Vagina (tissue), 2 donors: ENCODE measurements around the gene GTF3C2. TPM values are rescaled to one million over a fixed set of nuclear protein-coding genes. Genes with fewer than 3 reads are reported as not detected.

Experiments used
- DNase-seq, 2 donors: peaks; one replicate each; pipeline ENCODE4 v3.0.0-alpha.2; 2017; ENCODE audit errors: extremely low spot score in 2 of 2
- H3K27ac ChIP-seq: fragments of 200-600 bp; sonication (generic); one replicate; pipeline ENCODE4 v1.5.1; 2019
- H3K27me3 ChIP-seq: fragments of 200-600 bp; sonication (generic); one replicate; pipeline ENCODE4 v1.5.1; 2019
- H3K36me3 ChIP-seq, 2 donors: fragments of 200-600 bp; sonication (generic); one replicate each; pipeline ENCODE4 v1.5.1; 2017 to 2019
- H3K4me1 ChIP-seq: fragments of 200-600 bp; sonication (generic); one replicate; pipeline ENCODE4 v1.5.1; 2019
- H3K4me3 ChIP-seq, 2 donors: fragments of 200-600 bp; sonication (generic); 1 replicate in 1 of 2; 2 replicates in 1 of 2; pipeline ENCODE4 v1.5.1; 2016 to 2019
- H3K9me3 ChIP-seq: fragments of 200-600 bp; sonication (generic); one replicate; pipeline ENCODE4 v1.5.1; 2019
- POLR2A ChIP-seq, 2 donors: fragments of 450-650 bp; IDR thresholded peaks; one replicate each; pipeline ENCODE4 v1.6.1; 2017; ENCODE audit warnings: antibody characterized with exemption in 2 of 2, mild to moderate bottlenecking in 2 of 2, moderate library complexity in 2 of 2
- POLR2AphosphoS5 ChIP-seq, 2 donors: sonication (generic); formaldehyde crosslinking; IDR thresholded peaks; one replicate each; pipeline ENCODE4 v1.9.0; 2017; ENCODE audit warnings: antibody characterized with exemption in 2 of 2, mild to moderate bottlenecking in 2 of 2, low read depth in 1 of 2; ENCODE audit not compliant: insufficient read depth in 1 of 2
- intact Hi-C: fragments of 100-400 bp; cut with DNase I; formaldehyde crosslinking; loops from one replicate; pipeline ENCODE4 v1.15.1; 2023
- total RNA-seq: library from RNA; depleted of rRNA; stranded (reverse); fragments of >200 nt; gene quantifications from one replicate; pipeline ENCODE4 v1.2.3, GENCODE V29; 2016
- TF ChIP-seq, protein P1 (sequence below), 3 experiments: fragments of 450-650 bp in 2 of 3; fragments of 200-600 bp in 1 of 3; sonication (generic) in 1 of 3; IDR thresholded peaks; one replicate each; pipeline ENCODE4 v1.5.1; 2017 to 2019; ENCODE audit warnings: antibody characterized with exemption in 3 of 3, mild to moderate bottlenecking in 2 of 3, moderate library complexity in 2 of 3

Gene GTF3C2
- total RNA-seq, 1 donor from 2014 or later = 67.5 TPM

DNA sequence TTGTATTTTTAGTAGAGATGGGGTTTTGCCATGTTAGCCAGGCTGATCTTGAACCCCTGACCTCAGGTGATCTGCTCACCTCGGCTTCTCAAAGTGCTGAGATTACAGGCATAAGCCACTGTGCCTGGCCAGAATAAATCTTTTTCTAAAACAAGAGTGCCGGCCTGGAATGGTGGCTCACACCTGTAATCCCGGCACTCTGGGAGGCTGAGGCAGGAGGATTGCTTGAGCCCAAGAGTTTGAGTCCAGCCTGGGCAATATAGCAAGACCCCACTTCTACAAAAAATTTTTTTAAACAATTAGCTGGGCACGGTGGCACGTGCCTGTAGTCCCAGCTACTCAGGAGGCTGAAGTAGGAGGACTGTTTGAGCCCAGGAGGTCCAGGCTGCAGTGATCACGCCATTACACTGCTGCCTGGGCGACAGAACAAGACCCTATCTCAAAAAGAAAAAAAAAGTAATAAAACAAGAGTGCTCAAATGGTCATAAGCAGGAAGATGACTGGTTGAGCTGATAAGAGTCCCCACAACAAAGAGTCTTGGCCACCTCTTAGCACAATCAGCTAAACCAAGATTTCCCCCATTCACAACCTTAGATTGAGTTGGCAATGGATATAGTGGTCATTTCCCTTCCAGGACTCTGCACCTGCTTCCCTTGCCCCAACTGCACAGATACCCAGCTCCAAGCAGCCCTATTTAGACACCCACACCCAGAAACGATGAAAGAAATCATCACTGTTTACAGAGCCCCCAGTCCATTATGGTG is 42.5 kb downstream of the GTF3C2 start:
- H3K9me3 ChIP-seq = no peaks in the 10 kb centered on the region
- H3K4me3 ChIP-seq = no peak overlapping the region
- peaks cover 0 to 13% of the 10 kb centered on the region in 2 donors for H3K36me3 ChIP-seq
- intact Hi-C loops = no loop called here
- no peaks in the 10 kb centered on the region for H3K4me1 ChIP-seq
- TF ChIP-seq POLR2A (IDR thresholded peaks at IDR 0.05) (no peak), POLR2AphosphoS5 (IDR thresholded peaks at IDR 0.05; ENCODE audit: insufficient read depth in 1 of 2, low read depth in 1 of 2) (no peak)
- TF ChIP-seq, protein P1, sequence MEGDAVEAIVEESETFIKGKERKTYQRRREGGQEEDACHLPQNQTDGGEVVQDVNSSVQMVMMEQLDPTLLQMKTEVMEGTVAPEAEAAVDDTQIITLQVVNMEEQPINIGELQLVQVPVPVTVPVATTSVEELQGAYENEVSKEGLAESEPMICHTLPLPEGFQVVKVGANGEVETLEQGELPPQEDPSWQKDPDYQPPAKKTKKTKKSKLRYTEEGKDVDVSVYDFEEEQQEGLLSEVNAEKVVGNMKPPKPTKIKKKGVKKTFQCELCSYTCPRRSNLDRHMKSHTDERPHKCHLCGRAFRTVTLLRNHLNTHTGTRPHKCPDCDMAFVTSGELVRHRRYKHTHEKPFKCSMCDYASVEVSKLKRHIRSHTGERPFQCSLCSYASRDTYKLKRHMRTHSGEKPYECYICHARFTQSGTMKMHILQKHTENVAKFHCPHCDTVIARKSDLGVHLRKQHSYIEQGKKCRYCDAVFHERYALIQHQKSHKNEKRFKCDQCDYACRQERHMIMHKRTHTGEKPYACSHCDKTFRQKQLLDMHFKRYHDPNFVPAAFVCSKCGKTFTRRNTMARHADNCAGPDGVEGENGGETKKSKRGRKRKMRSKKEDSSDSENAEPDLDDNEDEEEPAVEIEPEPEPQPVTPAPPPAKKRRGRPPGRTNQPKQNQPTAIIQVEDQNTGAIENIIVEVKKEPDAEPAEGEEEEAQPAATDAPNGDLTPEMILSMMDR (IDR thresholded peaks at IDR 0.05) = no peak
- no peaks in the 10 kb centered on the region for H3K27me3 ChIP-seq
- DNase-seq = no peak
- H3K27ac ChIP-seq = no peak overlapping the region

DNA sequence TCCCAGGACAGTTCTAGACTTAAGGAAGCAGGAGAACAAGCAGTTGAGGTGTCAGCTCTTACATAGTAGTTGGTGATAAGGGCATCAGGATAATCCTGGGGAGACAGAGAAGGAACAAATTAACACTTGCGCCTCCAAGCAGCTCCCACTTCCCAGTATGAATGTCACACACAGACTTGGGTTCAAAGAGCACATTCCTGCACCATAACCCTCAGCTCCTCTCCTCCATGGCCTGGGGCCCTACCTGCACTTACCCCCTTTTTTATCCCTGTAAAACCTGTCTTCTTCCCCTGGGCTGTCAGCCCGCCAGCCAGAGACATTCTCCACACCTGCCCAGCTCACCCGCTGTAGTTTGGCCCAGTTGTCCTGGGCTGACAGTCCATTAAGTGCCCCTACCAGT is 44.4 kb downstream of the GTF3C2 start:
- H3K9me3 ChIP-seq = no peaks in the 10 kb centered on the region
- no peak for DNase-seq
- peaks cover 0 to 13% of the 10 kb centered on the region in 2 donors for H3K36me3 ChIP-seq

DNA sequence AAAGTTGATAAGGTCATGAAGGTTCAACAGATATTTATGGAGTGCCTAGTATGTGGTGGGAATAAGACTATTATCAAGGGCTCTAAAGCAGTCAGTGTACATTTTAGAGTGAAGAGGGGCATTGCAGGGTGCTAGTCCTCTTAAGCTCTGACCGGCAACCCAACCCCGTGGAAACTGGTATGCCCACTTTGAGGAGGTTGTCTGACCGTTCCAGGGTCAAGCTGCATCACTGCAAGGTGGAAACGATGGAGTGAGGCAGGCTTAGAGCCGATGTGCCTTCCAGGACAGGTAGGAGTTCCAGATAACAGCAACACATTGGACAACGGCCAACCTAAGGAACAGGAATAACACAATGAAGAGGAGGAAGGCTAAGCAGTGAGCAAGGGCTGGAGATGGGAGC is 46.9 kb downstream of the GTF3C2 start:
- no peak for DNase-seq
- Histone ChIP-seq H3K27me3 (peaks cover 22% of the 10 kb centered on the region), H3K4me3 (no peak overlapping the region), H3K9me3 (no peaks in the 10 kb centered on the region), H3K36me3 (peaks cover 0 to 13% of the 10 kb centered on the region in 2 donors), H3K4me1 (peaks cover 23% of the 10 kb centered on the region), H3K27ac (no peak overlapping the region)
- intact Hi-C loops = no loop called here
- TF ChIP-seq POLR2A (IDR thresholded peaks at IDR 0.05) = no peak
- TF ChIP-seq, protein P1 (IDR thresholded peaks at IDR 0.05) = no peak
- no peak for TF ChIP-seq POLR2AphosphoS5 (IDR thresholded peaks at IDR 0.05; ENCODE audit: insufficient read depth in 1 of 2, low read depth in 1 of 2)

More for the DNA sequence above, 44.4 kb downstream of the GTF3C2 start:
- intact Hi-C loops = no loop called here
- peaks cover 13% of the 10 kb centered on the region for H3K4me1 ChIP-seq
- TF ChIP-seq, protein P1 (IDR thresholded peaks at IDR 0.05) = no peak
- TF ChIP-seq POLR2A (IDR thresholded peaks at IDR 0.05) = no peak
- no peak for TF ChIP-seq POLR2AphosphoS5 (IDR thresholded peaks at IDR 0.05; ENCODE audit: insufficient read depth in 1 of 2, low read depth in 1 of 2)
- peaks cover 9% of the 10 kb centered on the region for H3K27me3 ChIP-seq
- no peak overlapping the region for H3K27ac ChIP-seq
- H3K4me3 ChIP-seq = no peak overlapping the region

DNA sequence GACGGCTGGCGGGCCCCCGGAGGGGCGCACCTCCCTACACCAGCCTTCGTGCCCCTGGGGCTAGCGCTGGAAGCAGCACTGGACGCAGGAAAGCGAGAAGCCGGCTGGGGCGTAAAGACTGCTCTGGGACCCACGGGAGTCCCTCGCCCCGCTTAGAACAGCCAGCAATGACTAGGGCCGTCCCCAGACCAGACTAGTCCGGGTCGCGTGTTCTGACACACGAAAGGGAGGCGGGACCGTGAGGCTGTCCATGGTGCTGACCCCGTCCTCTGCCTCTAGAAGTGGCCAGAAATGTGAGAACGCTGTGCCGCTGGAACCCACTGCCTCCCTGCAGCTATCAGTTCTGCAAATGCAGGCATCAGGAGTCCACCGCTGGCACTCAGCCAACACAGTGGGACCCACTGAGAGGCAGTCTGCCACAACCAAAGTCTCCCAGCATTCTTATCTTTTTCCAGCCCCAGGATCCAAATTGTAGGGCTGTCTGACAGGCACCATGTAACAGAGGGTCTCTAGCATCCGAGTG is 48.1 kb downstream of the GTF3C2 start, which contains the start of gene UCN:
TSS of gene UCN (minus strand) at position 87 of the 523 bp plus-strand sequence. CDS start 550 bp downstream, outside the sequence.
- no peak within 1 kb of the TSS for H3K27ac ChIP-seq
- no peaks in the 10 kb centered on the region for H3K9me3 ChIP-seq
- no peak within 1 kb of the TSS for H3K4me3 ChIP-seq
- H3K36me3 ChIP-seq = peaks cover 0 to 13% of the 10 kb centered on the region in 2 donors
- TF ChIP-seq POLR2AphosphoS5 (IDR thresholded peaks at IDR 0.05; ENCODE audit: insufficient read depth in 1 of 2, low read depth in 1 of 2) (no peak), POLR2A (IDR thresholded peaks at IDR 0.05) (no peak)
- TF ChIP-seq, protein P1 (IDR thresholded peaks at IDR 0.05) = no peak
- intact Hi-C loops = no loop called here
- peaks cover 22% of the 10 kb centered on the region for H3K27me3 ChIP-seq
- H3K4me1 ChIP-seq = peaks cover 23% of the 10 kb centered on the region
- DNase-seq = no peak
